OCI-LY7 (cell line): Measurements from ENCODE around the gene CENPU. TPM values are rescaled to one million over a fixed set of nuclear protein-coding genes. Genes with fewer than 3 reads are reported as not detected.

Experiments used
- BruUV-seq: library from RNA; stranded (reverse); fragments of 400-500 nt; replicated peaks from 2 replicates; lab custom pipeline; 2021; lab: Mats Ljungman, UMichigan
- CTCF ChIA-PET: fragments of 300-600 bp; sonication (Branson Sonifier 250); formaldehyde crosslinking; loops from one replicate; lab custom pipeline; 2022; ENCODE audit warnings: antibody characterized with exemption; ENCODE audit not compliant: unreplicated experiment; lab: Charles Lee
- POLR2A ChIA-PET: fragments of 300-600 bp; sonication (Branson Sonifier 250); formaldehyde crosslinking; loops from one replicate; lab custom pipeline; 2022; ENCODE audit warnings: antibody characterized with exemption; lab: Charles Lee
- DNase-seq: peaks from one replicate; pipeline ENCODE4 v3.0.0-alpha.2; 2015; ENCODE audit warnings: low spot score
- H2AFZ ChIP-seq: fragments of 200-600 bp; sonication (generic), shearing (Covaris generic); 2 replicates; pipeline ENCODE4 v1.6.1; 2014; ENCODE audit warnings: mild to moderate bottlenecking, antibody characterized with exemption, low read length, moderate library complexity
- H3K27ac ChIP-seq: fragments of 200-600 bp; sonication (generic); 2 replicates; pipeline ENCODE4 v1.5.1; 2014; ENCODE audit warnings: mixed run types, low read depth, mild to moderate bottlenecking, moderate library complexity, low read length, inconsistent platforms; ENCODE audit not compliant: poor library complexity, severe bottlenecking
- H3K36me3 ChIP-seq: fragments of 200-600 bp; sonication (generic); 2 replicates; pipeline ENCODE4 v1.6.1; 2014; ENCODE audit warnings: mild to moderate bottlenecking, antibody characterized with exemption, low read length, moderate library complexity, mixed read lengths; ENCODE audit not compliant: insufficient read depth
- H3K4me1 ChIP-seq: fragments of 200-600 bp; sonication (generic); 2 replicates; pipeline ENCODE4 v1.5.1; 2014; ENCODE audit warnings: mild to moderate bottlenecking, low read length; ENCODE audit not compliant: insufficient read depth, poor library complexity, severe bottlenecking
- H3K4me2 ChIP-seq: fragments of 200-600 bp; sonication (generic); 2 replicates; pipeline ENCODE4 v1.6.1; 2014; ENCODE audit warnings: mild to moderate bottlenecking, low read length
- H3K4me3 ChIP-seq: fragments of 200-600 bp; sonication (generic); 2 replicates; pipeline ENCODE4 v1.5.1; 2014; ENCODE audit warnings: mild to moderate bottlenecking, low read depth, low read length; ENCODE audit not compliant: poor library complexity, severe bottlenecking
- H3K79me2 ChIP-seq: fragments of 200-600 bp; sonication (generic); 2 replicates; pipeline ENCODE4 v1.6.1; 2016; ENCODE audit warnings: low read depth, mild to moderate bottlenecking, low read length, moderate library complexity, mixed read lengths; ENCODE audit not compliant: insufficient read depth
- H3K9me2 ChIP-seq: fragments of 200-600 bp; sonication (generic); 2 replicates; pipeline ENCODE4 v1.6.1; 2016; ENCODE audit warnings: mild to moderate bottlenecking, low read length, mixed read lengths; ENCODE audit not compliant: insufficient read depth
- H3K9me3 ChIP-seq: fragments of 200-600 bp; sonication (generic); 2 replicates; pipeline ENCODE4 v1.6.1; 2014; ENCODE audit warnings: mild to moderate bottlenecking, mixed run types, low read length, mixed read lengths
- H4K20me1 ChIP-seq: fragments of 200-600 bp; sonication (generic); 2 replicates; pipeline ENCODE4 v1.6.1; 2014; ENCODE audit warnings: mild to moderate bottlenecking, antibody characterized with exemption, low read length, moderate library complexity, mixed read lengths; ENCODE audit not compliant: insufficient read depth
- EZH2phosphoT487 ChIP-seq: fragments of 200-600 bp; sonication (generic); IDR thresholded peaks from 2 replicates; pipeline ENCODE4 v1.6.1; 2018; ENCODE audit warnings: low read depth, borderline replicate concordance, mild to moderate bottlenecking, mixed run types, antibody characterized with exemption, low read length, moderate library complexity, mixed read lengths
- intact Hi-C: fragments of 100-400 bp; cut with micrococcal nuclease; formaldehyde crosslinking; loops from one replicate; pipeline ENCODE4 v1.10.0; 2022; ENCODE audit not compliant: unreplicated experiment
- total RNA-seq, 2 experiments: library from RNA; depleted of rRNA in 1 of 2; stranded (reverse); fragments of >200 nt in 1 of 2; shearing (Covaris generic) in 1 of 2; gene quantifications; 2 replicates each; pipeline ENCODE4 v1.2.3, GENCODE V29; 2014 to 2022
- TF ChIP-seq, protein P1 (sequence below): fragments of 200-600 bp; sonication (generic); conservative IDR thresholded peaks from 2 replicates; pipeline ENCODE4 v1.5.1; 2014; ENCODE audit warnings: mild to moderate bottlenecking, antibody characterized with exemption, low read length, moderate library complexity, mixed read lengths

The CENPU gene
- total RNA-seq, 2 experiments from 2014 or later: 83.9 to 132 TPM

DNA sequence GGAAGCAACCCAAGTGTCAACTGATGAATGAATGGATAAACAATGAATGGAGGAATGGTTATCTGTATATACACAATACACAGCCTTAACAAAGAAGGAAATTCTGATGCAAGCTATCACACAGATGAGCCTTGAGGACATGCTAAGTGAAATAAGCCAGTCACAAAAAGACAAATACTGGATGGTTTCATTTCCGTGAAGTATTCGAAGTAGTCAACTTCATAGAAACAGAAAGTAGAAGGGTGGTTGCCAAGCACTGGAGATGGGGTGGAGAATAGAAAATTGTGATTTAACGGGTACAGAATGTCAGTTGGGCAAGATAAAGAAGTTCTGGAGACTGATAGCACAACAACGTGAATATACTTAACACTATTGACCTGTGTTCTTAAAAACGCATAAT, 28.2 kb downstream of the CENPU start:
- TF ChIP-seq, protein P1, sequence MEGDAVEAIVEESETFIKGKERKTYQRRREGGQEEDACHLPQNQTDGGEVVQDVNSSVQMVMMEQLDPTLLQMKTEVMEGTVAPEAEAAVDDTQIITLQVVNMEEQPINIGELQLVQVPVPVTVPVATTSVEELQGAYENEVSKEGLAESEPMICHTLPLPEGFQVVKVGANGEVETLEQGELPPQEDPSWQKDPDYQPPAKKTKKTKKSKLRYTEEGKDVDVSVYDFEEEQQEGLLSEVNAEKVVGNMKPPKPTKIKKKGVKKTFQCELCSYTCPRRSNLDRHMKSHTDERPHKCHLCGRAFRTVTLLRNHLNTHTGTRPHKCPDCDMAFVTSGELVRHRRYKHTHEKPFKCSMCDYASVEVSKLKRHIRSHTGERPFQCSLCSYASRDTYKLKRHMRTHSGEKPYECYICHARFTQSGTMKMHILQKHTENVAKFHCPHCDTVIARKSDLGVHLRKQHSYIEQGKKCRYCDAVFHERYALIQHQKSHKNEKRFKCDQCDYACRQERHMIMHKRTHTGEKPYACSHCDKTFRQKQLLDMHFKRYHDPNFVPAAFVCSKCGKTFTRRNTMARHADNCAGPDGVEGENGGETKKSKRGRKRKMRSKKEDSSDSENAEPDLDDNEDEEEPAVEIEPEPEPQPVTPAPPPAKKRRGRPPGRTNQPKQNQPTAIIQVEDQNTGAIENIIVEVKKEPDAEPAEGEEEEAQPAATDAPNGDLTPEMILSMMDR: no peak
- no peak for TF ChIP-seq EZH2phosphoT487
- POLR2A ChIA-PET: interaction anchor here (1.1 kb wide), 1 partner anchor 10 kb away, joined by 3 read pairs; no protein-coding TSS in a partner anchor
- Histone ChIP-seq H3K36me3 (peaks cover 99% of the 10 kb centered on the region), H3K4me3 (no peak overlapping the region), H3K9me3 (peaks cover 8% of the 10 kb centered on the region; the same call in 1 of the 2 replicates), H3K4me2 (no peak overlapping the region), H4K20me1 (no peaks in the 10 kb centered on the region), H3K79me2 (peaks cover 6% of the 10 kb centered on the region; the same call in 1 of the 2 replicates), H3K9me2 (no peaks in the 10 kb centered on the region), H2AFZ (no peak overlapping the region), H3K27ac (no peak overlapping the region), H3K4me1 (no peaks in the 10 kb centered on the region)
- DNase-seq: no peak
- BruUV-seq: no TSS peak
- CTCF ChIA-PET: no interaction called here
- intact Hi-C loops: no loop called here

DNA sequence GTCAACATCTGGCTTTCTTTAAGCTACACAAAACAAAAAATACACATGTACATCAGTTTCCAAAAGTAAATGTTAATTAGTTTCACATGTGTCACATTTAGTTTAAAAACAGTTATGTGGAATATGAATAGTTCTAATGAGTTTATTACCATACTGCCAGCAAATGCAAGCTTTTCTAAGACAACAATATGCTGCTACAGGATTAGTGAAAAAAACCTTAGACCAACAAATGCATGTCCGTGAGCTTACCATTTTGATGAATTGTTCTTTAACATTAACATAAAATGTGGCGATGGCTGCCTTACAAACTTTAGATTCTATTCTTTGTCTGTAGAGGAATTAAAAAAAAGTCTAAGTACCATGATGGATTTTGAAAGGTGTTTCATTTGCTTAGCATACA, 31.8 kb downstream of the CENPU start:
- H3K36me3 ChIP-seq: peaks cover 94% of the 10 kb centered on the region
- no peaks in the 10 kb centered on the region for H3K79me2 ChIP-seq
- intact Hi-C loops: no loop called here
- TF ChIP-seq, protein P1: no peak
- TF ChIP-seq EZH2phosphoT487: no peak
- POLR2A ChIA-PET: interaction anchor here (0.7 to 0.8 kb wide), 2 partner anchors 12 to 26 kb away, joined by 3 to 4 read pairs; no protein-coding TSS in a partner anchor
- H4K20me1 ChIP-seq: no peaks in the 10 kb centered on the region
- no peak overlapping the region for H3K4me2 ChIP-seq
- no peak for DNase-seq
- no peaks in the 10 kb centered on the region for H3K9me2 ChIP-seq
- no peaks in the 10 kb centered on the region for H3K9me3 ChIP-seq
- no TSS peak for BruUV-seq
- no peak overlapping the region for H3K4me3 ChIP-seq
- CTCF ChIA-PET: no interaction called here
- no peak overlapping the region for H2AFZ ChIP-seq
- no peak overlapping the region for H3K27ac ChIP-seq
- no peaks in the 10 kb centered on the region for H3K4me1 ChIP-seq

DNA sequence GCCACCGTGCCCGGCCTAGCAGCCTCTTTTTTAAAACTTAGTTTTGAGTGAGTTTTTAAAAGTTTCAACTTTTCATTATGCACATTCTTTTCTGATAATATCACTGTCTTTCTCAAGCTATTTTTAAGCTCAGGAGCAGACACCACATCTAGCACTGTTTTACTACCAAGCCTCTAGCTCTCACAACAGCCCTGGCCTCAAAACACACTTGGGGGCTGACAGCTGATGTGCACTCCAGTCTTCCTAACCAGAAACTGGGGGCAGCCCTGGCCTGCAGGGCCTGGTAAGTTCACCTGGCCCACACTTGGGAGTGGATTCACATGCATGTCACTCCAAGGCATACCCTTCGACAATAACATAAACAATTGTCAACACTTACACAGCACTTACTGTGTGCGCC, 34.0 kb downstream of the CENPU start:
- Histone ChIP-seq H3K79me2 (no peaks in the 10 kb centered on the region), H3K9me2 (no peaks in the 10 kb centered on the region), H3K4me3 (no peak overlapping the region), H3K4me1 (no peaks in the 10 kb centered on the region), H3K9me3 (no peaks in the 10 kb centered on the region), H3K4me2 (no peak overlapping the region), H3K27ac (no peak overlapping the region), H3K36me3 (peaks cover 93% of the 10 kb centered on the region), H2AFZ (no peak overlapping the region), H4K20me1 (no peaks in the 10 kb centered on the region)
- intact Hi-C loops: no loop called here
- POLR2A ChIA-PET: no interaction called here
- BruUV-seq: no TSS peak
- CTCF ChIA-PET: interaction anchor here (0.5 kb wide), 1 partner anchor 284 kb away, joined by 3 read pairs; no protein-coding TSS in a partner anchor
- TF ChIP-seq EZH2phosphoT487: no peak
- TF ChIP-seq, protein P1: no peak
- DNase-seq: no peak
